MM.1S (cell line): ENCODE results near the gene KRT8.

Experiments used
- DNase-seq: peaks from one replicate; pipeline ENCODE4 v3.0.0-alpha.2; 2015
- H2AFZ ChIP-seq: fragments of 300-600 bp; sonication (generic); 2 replicates; pipeline ENCODE4 v1.6.0; 2016; ENCODE audit warnings: antibody characterized with exemption, low read length
- H3F3A ChIP-seq: fragments of 300-600 bp; sonication (generic); 2 replicates; pipeline ENCODE4 v1.6.1; 2016; ENCODE audit warnings: mild to moderate bottlenecking, antibody characterized with exemption, low read length, moderate library complexity, mixed read lengths; ENCODE audit not compliant: insufficient read depth
- H3K27ac ChIP-seq: fragments of 300-600 bp; sonication (generic); 2 replicates; pipeline ENCODE4 v1.5.1; 2016; ENCODE audit warnings: mild to moderate bottlenecking, low read length
- H3K27me3 ChIP-seq: fragments of 300-600 bp; sonication (generic); replicated peaks from 2 replicates; pipeline ENCODE4 v1.6.0; 2016; ENCODE audit warnings: low read length; ENCODE audit not compliant: insufficient read depth
- H3K36me3 ChIP-seq: fragments of 300-600 bp; sonication (generic); replicated peaks from 2 replicates; pipeline ENCODE4 v1.6.1; 2016; ENCODE audit warnings: mild to moderate bottlenecking, low read length, mixed read lengths; ENCODE audit not compliant: insufficient read depth
- H3K4me1 ChIP-seq: fragments of 300-600 bp; sonication (generic); 2 replicates; pipeline ENCODE4 v1.6.1; 2016; ENCODE audit warnings: low read length, mixed read lengths
- H3K4me2 ChIP-seq: fragments of 300-600 bp; sonication (generic); 2 replicates; pipeline ENCODE4 v1.6.0; 2016; ENCODE audit warnings: low read depth, low read length
- H3K4me3 ChIP-seq: fragments of 300-600 bp; sonication (generic); 2 replicates; pipeline ENCODE4 v1.5.1; 2016; ENCODE audit warnings: low read length, mixed read lengths
- H3K79me2 ChIP-seq: fragments of 300-600 bp; sonication (generic); 2 replicates; pipeline ENCODE4 v1.6.1; 2016; ENCODE audit warnings: mixed run types, low read length, mixed read lengths
- H3K9ac ChIP-seq: fragments of 300-600 bp; sonication (generic); 2 replicates; pipeline ENCODE4 v1.6.1; 2016; ENCODE audit warnings: low read length, mixed read lengths
- H3K9me2 ChIP-seq: fragments of 300-600 bp; sonication (generic); replicated peaks from 2 replicates; pipeline ENCODE4 v1.6.1; 2016; ENCODE audit warnings: mild to moderate bottlenecking, low read length, mixed read lengths; ENCODE audit not compliant: insufficient read depth
- H3K9me3 ChIP-seq: fragments of 300-600 bp; sonication (generic); replicated peaks from 2 replicates; pipeline ENCODE4 v1.6.1; 2016; ENCODE audit warnings: mild to moderate bottlenecking, low read length, mixed read lengths; ENCODE audit not compliant: insufficient read depth
- H4K20me1 ChIP-seq: fragments of 300-600 bp; sonication (generic); 2 replicates; pipeline ENCODE4 v1.6.1; 2016; ENCODE audit warnings: mild to moderate bottlenecking, low read length, moderate library complexity, mixed read lengths; ENCODE audit not compliant: insufficient read depth
- EZH2 ChIP-seq: fragments of 300-600 bp; sonication (generic); optimal IDR thresholded peaks from 2 replicates; pipeline ENCODE3; 2017; ENCODE audit warnings: low read depth, mild to moderate bottlenecking, antibody characterized with exemption, low read length, mixed read lengths
- EZH2phosphoT487 ChIP-seq: fragments of 300-600 bp; sonication (generic); IDR thresholded peaks from 2 replicates; pipeline ENCODE4 v1.6.1; 2018; ENCODE audit warnings: antibody characterized with exemption, low read length
- TF ChIP-seq, protein P1 (sequence below): fragments of 300-600 bp; sonication (generic); IDR thresholded peaks from 2 replicates; pipeline ENCODE4 v1.5.1; 2016; ENCODE audit warnings: antibody characterized with exemption, low read length, mixed read lengths

Gene KRT8

DNA sequence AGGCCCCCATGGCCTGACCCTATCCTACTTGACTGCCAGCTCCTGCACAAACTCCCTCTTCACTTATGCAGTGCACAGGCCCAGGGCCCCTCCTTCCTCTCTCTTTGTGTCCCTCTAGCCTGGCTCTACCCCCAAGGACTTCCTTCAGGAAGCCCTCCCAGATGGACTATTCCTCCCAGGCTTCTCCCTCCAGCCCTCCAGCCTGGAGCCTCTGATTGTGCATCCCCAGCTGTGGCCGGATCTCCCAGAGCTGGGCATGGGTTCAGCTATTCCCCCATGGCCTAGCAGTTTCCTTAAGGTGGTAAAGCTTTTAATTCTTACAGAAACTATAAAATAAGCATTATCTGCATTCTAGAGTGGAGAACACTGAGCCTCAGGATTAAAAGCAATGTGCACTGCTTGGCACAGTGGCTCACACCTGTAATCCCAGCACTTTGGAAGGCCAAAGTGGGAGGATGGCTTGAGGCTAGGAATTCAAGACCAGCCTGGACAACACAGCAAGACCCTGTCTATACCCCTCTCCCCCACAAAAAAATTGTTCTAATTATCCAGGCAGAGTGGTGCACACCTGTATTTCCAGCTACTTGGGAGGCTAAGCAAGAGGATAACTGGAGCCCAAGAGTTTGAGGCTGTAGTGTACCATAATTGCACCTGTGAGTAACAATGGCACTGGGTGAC is 16.8 kb upstream of the KRT8 start:
- H3K4me3 ChIP-seq: no peak overlapping the region
- no peaks in the 10 kb centered on the region for H3K36me3 ChIP-seq
- no peak overlapping the region for H3K27ac ChIP-seq
- H3K9me3 ChIP-seq: no peaks in the 10 kb centered on the region
- H4K20me1 ChIP-seq: no peaks in the 10 kb centered on the region
- no peak for DNase-seq
- H2AFZ ChIP-seq: no peak overlapping the region
- TF ChIP-seq, protein P1, sequence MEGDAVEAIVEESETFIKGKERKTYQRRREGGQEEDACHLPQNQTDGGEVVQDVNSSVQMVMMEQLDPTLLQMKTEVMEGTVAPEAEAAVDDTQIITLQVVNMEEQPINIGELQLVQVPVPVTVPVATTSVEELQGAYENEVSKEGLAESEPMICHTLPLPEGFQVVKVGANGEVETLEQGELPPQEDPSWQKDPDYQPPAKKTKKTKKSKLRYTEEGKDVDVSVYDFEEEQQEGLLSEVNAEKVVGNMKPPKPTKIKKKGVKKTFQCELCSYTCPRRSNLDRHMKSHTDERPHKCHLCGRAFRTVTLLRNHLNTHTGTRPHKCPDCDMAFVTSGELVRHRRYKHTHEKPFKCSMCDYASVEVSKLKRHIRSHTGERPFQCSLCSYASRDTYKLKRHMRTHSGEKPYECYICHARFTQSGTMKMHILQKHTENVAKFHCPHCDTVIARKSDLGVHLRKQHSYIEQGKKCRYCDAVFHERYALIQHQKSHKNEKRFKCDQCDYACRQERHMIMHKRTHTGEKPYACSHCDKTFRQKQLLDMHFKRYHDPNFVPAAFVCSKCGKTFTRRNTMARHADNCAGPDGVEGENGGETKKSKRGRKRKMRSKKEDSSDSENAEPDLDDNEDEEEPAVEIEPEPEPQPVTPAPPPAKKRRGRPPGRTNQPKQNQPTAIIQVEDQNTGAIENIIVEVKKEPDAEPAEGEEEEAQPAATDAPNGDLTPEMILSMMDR: no peak
- H3K27me3 ChIP-seq: peaks cover 20% of the 10 kb centered on the region
- no peak overlapping the region for H3K4me2 ChIP-seq
- no peaks in the 10 kb centered on the region for H3F3A ChIP-seq
- no peak overlapping the region for H3K9ac ChIP-seq
- no peaks in the 10 kb centered on the region for H3K4me1 ChIP-seq
- no peaks in the 10 kb centered on the region for H3K79me2 ChIP-seq
- H3K9me2 ChIP-seq: no peaks in the 10 kb centered on the region

DNA sequence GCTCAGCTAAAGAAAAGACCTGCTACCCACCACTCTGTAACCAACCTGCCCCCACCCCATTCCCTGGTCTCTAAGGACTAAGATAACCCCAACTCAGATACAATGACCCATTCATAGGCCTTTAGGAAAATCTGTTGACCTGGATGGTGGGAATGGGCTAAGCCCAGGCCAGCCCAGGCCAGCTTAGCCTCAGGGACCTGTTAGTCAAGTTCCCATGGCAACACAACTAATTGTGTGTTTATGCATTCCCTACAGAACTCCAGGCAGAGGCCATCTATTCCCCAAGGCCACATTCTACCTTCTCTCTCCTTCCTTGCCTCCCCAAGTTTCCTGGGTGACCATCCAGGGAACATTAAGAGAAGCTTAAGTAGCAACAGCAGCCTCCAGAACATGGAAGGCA is 16.1 kb upstream of the KRT8 start:
- Histone ChIP-seq H3K4me1 (no peaks in the 10 kb centered on the region), H3K4me2 (no peak overlapping the region)
- TF ChIP-seq, protein P1: no peak
- TF ChIP-seq EZH2: no peak
- no peak for TF ChIP-seq EZH2phosphoT487

DNA sequence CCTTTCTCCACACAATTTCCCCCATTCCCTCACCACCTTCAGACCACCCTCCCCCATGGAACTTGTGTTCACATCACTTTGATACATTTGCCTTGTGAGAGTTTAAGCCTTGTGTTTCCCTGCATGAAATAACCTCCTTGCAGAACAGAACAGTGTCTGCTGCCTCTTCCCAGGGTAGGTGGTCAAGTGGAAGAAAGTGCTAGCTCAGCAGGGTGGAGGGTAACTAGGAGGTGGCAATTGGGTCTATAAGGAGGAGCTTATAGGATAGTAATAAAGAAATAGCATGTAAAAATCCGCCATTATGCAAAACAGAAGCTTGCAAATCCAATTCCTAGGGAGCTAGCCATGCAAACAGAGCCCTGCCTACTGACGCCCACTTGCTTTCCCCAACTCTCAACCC is 13.9 kb upstream of the KRT8 start:
- Histone ChIP-seq H4K20me1 (no peaks in the 10 kb centered on the region), H3K27ac (no peak overlapping the region), H3K79me2 (no peaks in the 10 kb centered on the region), H3K4me3 (no peak overlapping the region), H3K9me3 (no peaks in the 10 kb centered on the region), H2AFZ (no peak overlapping the region), H3K4me2 (no peak overlapping the region), H3K27me3 (peaks cover 33% of the 10 kb centered on the region), H3F3A (no peaks in the 10 kb centered on the region), H3K9me2 (no peaks in the 10 kb centered on the region), H3K9ac (no peak overlapping the region), H3K4me1 (no peaks in the 10 kb centered on the region), H3K36me3 (no peaks in the 10 kb centered on the region)
- DNase-seq: no peak
- no peak for TF ChIP-seq EZH2
- no peak for TF ChIP-seq EZH2phosphoT487
- TF ChIP-seq, protein P1: no peak

More for the DNA sequence above, 16.1 kb upstream of the KRT8 start:
- H3K9ac ChIP-seq: no peak overlapping the region
- H3K27ac ChIP-seq: no peak overlapping the region
- no peaks in the 10 kb centered on the region for H3K9me2 ChIP-seq
- H3K27me3 ChIP-seq: peaks cover 27% of the 10 kb centered on the region
- H3K9me3 ChIP-seq: no peaks in the 10 kb centered on the region
- no peaks in the 10 kb centered on the region for H3K36me3 ChIP-seq
- H3F3A ChIP-seq: no peaks in the 10 kb centered on the region
- DNase-seq: no peak
- no peak overlapping the region for H3K4me3 ChIP-seq
- H4K20me1 ChIP-seq: no peaks in the 10 kb centered on the region
- no peaks in the 10 kb centered on the region for H3K79me2 ChIP-seq
- H2AFZ ChIP-seq: no peak overlapping the region
